HCT116 (cell line): ENCODE data around the gene SMAD7. TPM values are rescaled to one million over a fixed set of nuclear protein-coding genes. Genes with fewer than 3 reads are reported as not detected.

ENCODE experiments used
- ATAC-seq: fragments of 200-7000 bp; cut with Tn5 transposase; 2 replicates; pipeline ENCODE4 v1.9.1; 2020; ENCODE audit warnings: mild to moderate bottlenecking, moderate library complexity
- BruUV-seq: library from RNA; stranded (reverse); fragments of 400-500 nt; replicated peaks from 2 replicates; lab custom pipeline; 2021; lab: Mats Ljungman, UMichigan
- CTCF ChIA-PET: fragments of 300-600 bp; sonication (Branson Sonifier 250); formaldehyde crosslinking; loops from one replicate; lab custom pipeline; 2021; ENCODE audit warnings: antibody characterized with exemption; lab: Charles Lee
- POLR2A ChIA-PET: fragments of 300-600, 350-600 bp; sonication (Branson Sonifier 250); formaldehyde crosslinking; loops from one replicate; lab custom pipeline; 2021; ENCODE audit warnings: antibody characterized with exemption; lab: Charles Lee
- RAD21 ChIA-PET, 2 experiments: fragments of 300-600 bp; sonication (Branson Sonifier 250); formaldehyde crosslinking; loops; one replicate each; lab custom pipeline; 2023; ENCODE audit warnings: low total read pairs in 2 of 2; ENCODE audit not compliant: uncharacterized antibody in 2 of 2, unreplicated experiment in 2 of 2, low non-redundant PET in 1 of 2; lab: Charles Lee
- DNase-seq: peaks from one replicate; pipeline ENCODE4 v3.0.0-alpha.2; 2010; ENCODE audit warnings: low read depth, low spot score
- H2AFZ ChIP-seq: fragments of 200-600 bp; shearing (Covaris generic), sonication (generic); 2 replicates; pipeline ENCODE4 v1.6.1; 2017; ENCODE audit warnings: low read depth, mixed run types, mixed read lengths, antibody characterized with exemption, low read length; ENCODE audit not compliant: poor library complexity, severe bottlenecking
- H3K27ac ChIP-seq: 2 replicates; pipeline ENCODE4 v1.5.1; 2012; ENCODE audit warnings: low read depth, low read length
- H3K27me3 ChIP-seq: fragments of 200-600 bp; sonication (generic); 2 replicates; pipeline ENCODE4 v1.6.1; 2016; ENCODE audit warnings: mixed run types, low read length, mixed read lengths; ENCODE audit not compliant: insufficient read depth
- H3K36me3 ChIP-seq, 2 experiments: fragments of 200-500 bp in 1 of 2; fragments of 200-600 bp in 1 of 2; sonication (Bioruptor generic) in 1 of 2; sonication (generic) in 1 of 2; 2 replicates each; pipeline versions ENCODE4 v1.5.1 to v1.6.1; 2014 to 2016; ENCODE audit warnings: low read length in 2 of 2, inconsistent platforms in 1 of 2, mixed read lengths in 1 of 2, mixed run types in 1 of 2; ENCODE audit not compliant: insufficient read depth in 2 of 2, control insufficient read depth in 1 of 2
- H3K4me1 ChIP-seq, 2 experiments: fragments of 200-600 bp in 1 of 2; sonication (generic) in 1 of 2; 2 replicates each; pipeline versions ENCODE4 v1.5.1 to v1.6.1; 2012 to 2017; ENCODE audit warnings: low read length in 2 of 2, inconsistent platforms in 1 of 2, mild to moderate bottlenecking in 1 of 2, mixed read lengths in 1 of 2, mixed run types in 1 of 2, moderate library complexity in 1 of 2; ENCODE audit not compliant: insufficient read depth in 2 of 2, control insufficient read depth in 1 of 2
- H3K4me2 ChIP-seq: fragments of 200-600 bp; sonication (generic); 2 replicates; pipeline ENCODE4 v1.6.1; 2017; ENCODE audit warnings: mixed run types, low read length, mixed read lengths
- H3K4me3 ChIP-seq, 2 experiments: fragments of 200-600 bp in 1 of 2; sonication (generic) in 1 of 2; replicated peaks in 1 of 2; 2 replicates each; pipeline ENCODE4 v1.5.1; 2011 to 2016; ENCODE audit warnings: low read length in 2 of 2, control low read depth in 1 of 2, low read depth in 1 of 2, mild to moderate bottlenecking in 1 of 2, mixed read lengths in 1 of 2, mixed run types in 1 of 2
- H3K79me2 ChIP-seq: fragments of 200-600 bp; sonication (generic); 2 replicates; pipeline ENCODE4 v1.6.1; 2017; ENCODE audit warnings: mild to moderate bottlenecking, mixed run types, low read length, moderate library complexity, mixed read lengths; ENCODE audit not compliant: insufficient read depth
- H3K9ac ChIP-seq: fragments of 200-600 bp; sonication (generic); 2 replicates; pipeline ENCODE4 v1.6.1; 2016; ENCODE audit warnings: low read length, mixed read lengths
- H3K9me2 ChIP-seq: fragments of 200-600 bp; sonication (generic), shearing (Covaris generic); 2 replicates; pipeline ENCODE4 v1.6.1; 2017; ENCODE audit warnings: mixed run types, mild to moderate bottlenecking, moderate library complexity; ENCODE audit not compliant: insufficient read depth
- H3K9me3 ChIP-seq, 2 experiments: fragments of 200-500 bp in 1 of 2; fragments of 200-600 bp in 1 of 2; sonication (Bioruptor generic) in 1 of 2; sonication (generic) in 1 of 2; 2 replicates each; pipeline ENCODE4 v1.6.1; 2014 to 2017; ENCODE audit warnings: low read length in 2 of 2, mixed read lengths in 2 of 2, inconsistent platforms in 1 of 2, low read depth in 1 of 2, mild to moderate bottlenecking in 1 of 2, mixed run types in 1 of 2, moderate library complexity in 1 of 2; ENCODE audit not compliant: control insufficient read depth in 1 of 2, insufficient read depth in 1 of 2
- H4K20me1 ChIP-seq: fragments of 200-600 bp; sonication (generic), shearing (Covaris generic); 2 replicates; pipeline ENCODE4 v1.6.1; 2017; ENCODE audit warnings: mixed run types, mild to moderate bottlenecking, moderate library complexity; ENCODE audit not compliant: insufficient read depth
- CEBPB ChIP-seq: IDR thresholded peaks from 2 replicates; pipeline ENCODE4 v1.6.1; 2012; ENCODE audit warnings: low read depth
- EGR1 ChIP-seq: IDR thresholded peaks from 2 replicates; pipeline ENCODE4 v1.6.1; 2012; ENCODE audit warnings: low read depth
- ELF1 ChIP-seq: IDR thresholded peaks from 2 replicates; pipeline ENCODE4 v1.6.1; 2012; ENCODE audit warnings: low read depth, borderline replicate concordance
- EZH2 ChIP-seq: fragments of 200-600 bp; sonication (generic); IDR thresholded peaks from 2 replicates; pipeline ENCODE4 v1.6.1; 2017; ENCODE audit warnings: antibody characterized with exemption, mixed run types
- MAX ChIP-seq: IDR thresholded peaks from 2 replicates; pipeline ENCODE4 v1.6.1; 2012
- REST ChIP-seq: IDR thresholded peaks from 2 replicates; pipeline ENCODE4 v1.6.1; 2012; ENCODE audit warnings: low read depth
- SP1 ChIP-seq: IDR thresholded peaks from 2 replicates; pipeline ENCODE4 v1.6.1; 2012; ENCODE audit warnings: low read depth
- TCF7L2 ChIP-seq: IDR thresholded peaks from 2 replicates; pipeline ENCODE4 v1.7.0; 2011; ENCODE audit warnings: borderline replicate concordance, inconsistent platforms; ENCODE audit not compliant: insufficient read depth, insufficient read length; ENCODE audit errors: extremely low read depth
- YY1 ChIP-seq: IDR thresholded peaks from 2 replicates; pipeline ENCODE4 v1.6.1; 2011; ENCODE audit warnings: low read length, low read depth, moderate library complexity, mild to moderate bottlenecking; ENCODE audit not compliant: insufficient replicate concordance; ENCODE audit errors: extremely low read depth
- ZBTB33 ChIP-seq: IDR thresholded peaks from 2 replicates; pipeline ENCODE4 v1.6.1; 2011; ENCODE audit warnings: mild to moderate bottlenecking, low read length, moderate library complexity; ENCODE audit not compliant: insufficient replicate concordance; ENCODE audit errors: extremely low read depth
- ZFX ChIP-seq: fragments of 450-650 bp; IDR thresholded peaks from 2 replicates; pipeline ENCODE4 v1.6.1; 2017
- intact Hi-C: fragments of 100-400 bp; cut with micrococcal nuclease; formaldehyde crosslinking; loops from 2 replicates; pipeline ENCODE4 v1.10.0; 2022
- total RNA-seq: library from RNA; stranded (reverse); gene quantifications from one replicate; pipeline ENCODE4 v1.2.1, GENCODE V29; 2021; ENCODE audit not compliant: unreplicated experiment

The SMAD7 gene
- total RNA-seq, 1 experiment from 2014 or later: 7.2 TPM

GRCh38 chr18:48913775-48914174 is 37.0 kb downstream of the SMAD7 start:
- H3K27me3 ChIP-seq: no peaks in the 10 kb centered on the region
- no peak overlapping the region for H3K27ac ChIP-seq
- no peaks in the 10 kb centered on the region for H3K9me2 ChIP-seq
- no peaks in the 10 kb centered on the region; a peak in 1 of 4 replicates for H3K4me1 ChIP-seq
- H3K36me3 ChIP-seq: no peaks in the 10 kb centered on the region
- POLR2A ChIA-PET: no interaction called here
- H3K9me3 ChIP-seq: no peaks in the 10 kb centered on the region
- H3K4me3 ChIP-seq: no peak overlapping the region
- RAD21 ChIA-PET: interaction anchor here in 1 of 2 experiments (0.6 kb wide), 1 partner anchor 81 kb away, joined by 3 read pairs; no protein-coding TSS in a partner anchor
- CTCF ChIA-PET: interaction anchor here (1.0 to 1.7 kb wide), 2 partner anchors 137 to 325 kb away, joined by 4 to 7 read pairs; no protein-coding TSS in a partner anchor
- no peak overlapping the region for H3K4me2 ChIP-seq
- H2AFZ ChIP-seq: no peak overlapping the region
- no peak overlapping the region for H3K9ac ChIP-seq
- no peak for TF ChIP-seq SP1
- TF ChIP-seq TCF7L2: no peak
- no peak for TF ChIP-seq EGR1
- no peak for TF ChIP-seq MAX
- no peak for TF ChIP-seq ELF1
- TF ChIP-seq ZBTB33: no peak
- no peak for TF ChIP-seq EZH2
- no peak for TF ChIP-seq CEBPB
- TF ChIP-seq YY1: no peak
- no peak for TF ChIP-seq ZFX
- TF ChIP-seq REST: no peak
- no TSS peak for BruUV-seq
- H4K20me1 ChIP-seq: no peaks in the 10 kb centered on the region
- DNase-seq (no peak), ATAC-seq (peak; percentile 57)
- H3K79me2 ChIP-seq: no peaks in the 10 kb centered on the region
- intact Hi-C loops: loop anchor here (1.0 to 5.0 kb wide), 2 partner anchors 136 to 236 kb away; no protein-coding TSS in a partner anchor
